Measurements from ENCODE around the gene COX18. TPM values are rescaled to one million over a fixed set of nuclear protein-coding genes. Genes with fewer than 3 reads are reported as not detected.

COX18 gene
- total RNA-seq, 1 experiment from 2014 or later: 20.5 TPM

GRCh38 chr4:73028621-73029020, 40.9 kb downstream of the COX18 start:
- no peak overlapping the region for H3K4ac ChIP-seq (ENCODE audit: low read depth, low read length)
- H2BK5ac ChIP-seq (ENCODE audit: insufficient read length, low read length): no peak overlapping the region
- H3K4me1 ChIP-seq (ENCODE audit: insufficient read depth, low read length): no peaks in the 10 kb centered on the region
- no peak overlapping the region for H4K91ac ChIP-seq (ENCODE audit: insufficient read length, low read depth, low read length)
- no peaks in the 10 kb centered on the region for H3K27me3 ChIP-seq (ENCODE audit: insufficient read depth, low read length)
- no peak overlapping the region for H3K4me3 Mint-ChIP-seq
- H3K23me2 ChIP-seq (ENCODE audit: insufficient read length, low read depth, low read length, poor library complexity, severe bottlenecking): no peaks in the 10 kb centered on the region
- H3K9ac ChIP-seq (ENCODE audit: extremely low read depth, insufficient read length, low read length): no peak overlapping the region
- H3K27ac Mint-ChIP-seq: no peak overlapping the region
- no peak for DNase-seq
- no peak for TF ChIP-seq CTCF (conservative IDR thresholded peaks at IDR 0.05)
- H4K20me1 ChIP-seq (ENCODE audit: control insufficient read depth, insufficient read depth, insufficient read length): no peaks in the 10 kb centered on the region
- H3K4me1 Mint-ChIP-seq: 0 out of 4 replicates have a peak, but pooled peaks cover 0 to 2% of the 10 kb centered on the region in 2 experiments
- no peaks in the 10 kb centered on the region; the same call in 1 of the 2 replicates for H3K27me3 Mint-ChIP-seq (ENCODE audit: low read depth)
- H3K4me2 ChIP-seq (ENCODE audit: insufficient read depth, insufficient read length, low read length): no peak overlapping the region
- H3K9me3 ChIP-seq (ENCODE audit: control insufficient read depth, low read depth, low read length): no peaks in the 10 kb centered on the region
- no CpG with 5 or more reads among the region's 5 CpGs for WGBS (ENCODE audit: extremely low coverage, insufficient read length, low lambda C conversion rate)
- H2BK120ac ChIP-seq (ENCODE audit: low read depth, low read length, poor library complexity, severe bottlenecking): no peak overlapping the region
- H2BK15ac ChIP-seq (ENCODE audit: low read depth, low read length): no peak overlapping the region
- no peak overlapping the region for H3K23ac ChIP-seq (ENCODE audit: insufficient read length, low read depth, low read length)
- H4K8ac ChIP-seq (replicated peaks; ENCODE audit: insufficient read length, low read depth, low read length): no peak overlapping the region
- H3K14ac ChIP-seq (ENCODE audit: insufficient read depth, low read length): no peak overlapping the region
- no peak overlapping the region for H3K18ac ChIP-seq (ENCODE audit: insufficient read length, low read depth, low read length)
- no peak overlapping the region for H2BK12ac ChIP-seq (ENCODE audit: insufficient read length, low read depth, low read length)
- no peak overlapping the region for H2BK20ac ChIP-seq (ENCODE audit: low read depth, low read length, poor library complexity, severe bottlenecking)
- no peak overlapping the region for H3T11ph ChIP-seq (ENCODE audit: low read length)
- H3K56ac ChIP-seq (ENCODE audit: insufficient read length, low read depth, low read length): no peak overlapping the region
- no peaks in the 10 kb centered on the region for H3K79me1 ChIP-seq (ENCODE audit: insufficient read depth, low read depth, low read length, poor library complexity, severe bottlenecking)
- H3K36me3 Mint-ChIP-seq (ENCODE audit: insufficient read depth in 1 of 3, low read depth in 3 of 3): peaks cover 0 to 5% (median 0%) of the 10 kb centered on the region in 3 experiments; a peak in 1 of 7 replicates
- no peak overlapping the region for H4K5ac ChIP-seq (ENCODE audit: insufficient read length, low read depth, low read length)
- H2AK5ac ChIP-seq (ENCODE audit: insufficient read length, low read length): no peak overlapping the region
- H3K9me3 Mint-ChIP-seq: peaks cover 0 to 2% of the 10 kb centered on the region in 2 experiments; a peak in 1 of 5 replicates
- no peak overlapping the region for H3K27ac ChIP-seq (ENCODE audit: insufficient read length, low read depth, low read length)
- H3K79me2 ChIP-seq (ENCODE audit: insufficient read depth, low read length): no peaks in the 10 kb centered on the region
- H2AFZ ChIP-seq (ENCODE audit: low read length): no peak overlapping the region
